CD4-positive, alpha-beta T cell (primary cell): Measurements from ENCODE around the gene NOS1. TPM values are rescaled to one million over a fixed set of nuclear protein-coding genes. Genes with fewer than 3 reads are reported as not detected.

Experiments
- ATAC-seq: fragments of 200-7000 bp; cut with Tn5 transposase; one replicate; pipeline ENCODE4 v1.10.0; 2022; ENCODE audit warnings: mild to moderate bottlenecking; ENCODE audit not compliant: poor library complexity
- CTCF ChIA-PET: fragments of 350-600 bp; sonication (Branson Sonifier 250); formaldehyde crosslinking; loops from one replicate; lab custom pipeline; 2021; ENCODE audit warnings: antibody characterized with exemption, inconsistent platforms; lab: Charles Lee
- POLR2A ChIA-PET: fragments of 350-600 bp; sonication (Branson Sonifier 250); formaldehyde crosslinking; loops from one replicate; lab custom pipeline; 2021; ENCODE audit warnings: antibody characterized with exemption, inconsistent platforms; lab: Charles Lee
- DNase-seq, 14 experiments: peaks; one replicate each; pipeline ENCODE4 v3.0.0-alpha.2; 2013 to 2020; ENCODE audit warnings: mixed read lengths in 2 of 14
- H3K27ac ChIP-seq, 2 donors: one replicate each; pipeline versions ENCODE4 v1.5.1 to v1.7.0; 2013; ENCODE audit warnings: low read length in 2 of 2, low read depth in 1 of 2, mild to moderate bottlenecking in 1 of 2
- H3K27me3 ChIP-seq, 2 experiments: 1 replicate in 1 of 2; 2 replicates in 1 of 2; pipeline versions ENCODE4 v1.6.1 to v1.7.0; 2013; ENCODE audit warnings: low read length in 2 of 2, control low read depth in 1 of 2, mild to moderate bottlenecking in 1 of 2, moderate library complexity in 1 of 2; ENCODE audit not compliant: insufficient read depth in 2 of 2, control insufficient read depth in 1 of 2
- H3K36me3 ChIP-seq: one replicate; pipeline ENCODE4 v1.6.1; 2013; ENCODE audit warnings: low read length, control low read depth; ENCODE audit not compliant: insufficient read depth
- H3K4me1 ChIP-seq: one replicate; pipeline ENCODE4 v1.6.1; 2013; ENCODE audit warnings: low read length, control low read depth; ENCODE audit not compliant: insufficient read depth
- H3K4me3 ChIP-seq: one replicate; pipeline ENCODE4 v1.5.1; 2013; ENCODE audit warnings: mild to moderate bottlenecking, low read length, moderate library complexity
- H3K9me3 ChIP-seq, 2 experiments: 1 replicate in 1 of 2; 2 replicates in 1 of 2; pipeline versions ENCODE4 v1.6.1 to v1.7.0; 2013; ENCODE audit warnings: low read length in 2 of 2, mild to moderate bottlenecking in 2 of 2, control low read depth in 1 of 2, moderate library complexity in 1 of 2; ENCODE audit not compliant: control insufficient read depth in 1 of 2, insufficient read depth in 1 of 2
- H3K27ac Mint-ChIP-seq: one replicate; pipeline ENCODE4 v1.8.0; 2020; ENCODE audit warnings: mixed read lengths
- H3K27me3 Mint-ChIP-seq: one replicate; pipeline ENCODE4 v1.8.0; 2021; ENCODE audit warnings: mixed read lengths
- H3K36me3 Mint-ChIP-seq: one replicate; pipeline ENCODE4 v1.8.0; 2021; ENCODE audit warnings: low read depth, mixed read lengths
- H3K4me1 Mint-ChIP-seq: one replicate; pipeline ENCODE4 v1.8.0; 2021; ENCODE audit warnings: low read depth, mixed read lengths
- H3K4me3 Mint-ChIP-seq: one replicate; pipeline ENCODE4 v1.8.0; 2020; ENCODE audit warnings: mild to moderate bottlenecking, mixed read lengths
- H3K9me3 Mint-ChIP-seq: one replicate; pipeline ENCODE4 v1.8.0; 2020; ENCODE audit warnings: mixed read lengths
- CTCF ChIP-seq: fragments of 200-600 bp; IDR thresholded peaks from one replicate; pipeline ENCODE4 v1.8.0; 2022; ENCODE audit warnings: antibody characterized with exemption, mild to moderate bottlenecking
- intact Hi-C, 2 experiments: fragments of 100-400 bp; cut with DNase I in 1 of 2; cut with micrococcal nuclease in 1 of 2; formaldehyde crosslinking; loops; one replicate each; pipeline versions ENCODE4 v1.15.1 to v1.9.0; 2023 to 2025; cut with DNase I, micrococcal nuclease
- total RNA-seq, 174 experiments: library from RNA in 2 of 174; stranded (reverse) in 2 of 174; gene quantifications; one replicate each; pipeline ENCODE4 v1.2.3 and lab custom pipeline; 2021 to 2026

The NOS1 gene
- total RNA-seq, 2 experiments from 2014 or later: not detected

- ChIA-PET POLR2A (no interaction called here), CTCF (no interaction called here)
- no peak overlapping the region for H3K27ac Mint-ChIP-seq
- H3K27ac ChIP-seq: no peak overlapping the region
- no peak overlapping the region for H3K4me3 ChIP-seq
- H3K4me1 ChIP-seq: no peaks in the 10 kb centered on the region
- peaks cover 24% of the 10 kb centered on the region for H3K27me3 Mint-ChIP-seq
- no peaks in the 10 kb centered on the region for H3K36me3 Mint-ChIP-seq
- DNase-seq (no peak), ATAC-seq (no peak)
- no peak for TF ChIP-seq CTCF
- H3K4me1 Mint-ChIP-seq: no peaks in the 10 kb centered on the region
- H3K4me3 Mint-ChIP-seq: no peak overlapping the region
- intact Hi-C loops: no loop called here
- no peaks in the 10 kb centered on the region for H3K9me3 ChIP-seq
- no peaks in the 10 kb centered on the region for H3K9me3 Mint-ChIP-seq
- no peaks in the 10 kb centered on the region for H3K36me3 ChIP-seq
- peaks cover 3 to 6% of the 10 kb centered on the region in 2 experiments for H3K27me3 ChIP-seq
These were observed 144.7 kb downstream of the NOS1 start for GRCh38 chr12:117216686-117217085.

- H3K27me3 ChIP-seq: no peaks in the 10 kb centered on the region
- H3K4me3 ChIP-seq: no peak overlapping the region
- H3K27ac Mint-ChIP-seq: no peak overlapping the region
- H3K9me3 ChIP-seq: no peaks in the 10 kb centered on the region
- no peak overlapping the region for H3K4me3 Mint-ChIP-seq
- H3K4me1 Mint-ChIP-seq: no peaks in the 10 kb centered on the region
- TF ChIP-seq CTCF: no peak
- no peak for ATAC-seq
- H3K36me3 ChIP-seq: no peaks in the 10 kb centered on the region
- H3K27ac ChIP-seq: no peak overlapping the region
- ChIA-PET CTCF (no interaction called here), POLR2A (no interaction called here)
- no peak for DNase-seq
- no peaks in the 10 kb centered on the region for H3K9me3 Mint-ChIP-seq
- H3K4me1 ChIP-seq: no peaks in the 10 kb centered on the region
- H3K27me3 Mint-ChIP-seq: peaks cover 30% of the 10 kb centered on the region
- intact Hi-C loops: loop anchor here (5.0 kb wide), 1 partner anchor 373 kb away; no protein-coding TSS in a partner anchor
- H3K36me3 Mint-ChIP-seq: no peaks in the 10 kb centered on the region
These were observed 146.6 kb downstream of the NOS1 start for GRCh38 chr12:117214797-117215196.

- Mint-ChIP-seq H3K4me3 (no peak overlapping the region), H3K4me1 (no peaks in the 10 kb centered on the region), H3K27me3 (peaks cover 35% of the 10 kb centered on the region), H3K9me3 (no peaks in the 10 kb centered on the region), H3K36me3 (no peaks in the 10 kb centered on the region), H3K27ac (no peak overlapping the region)
- ATAC-seq: no peak
- Histone ChIP-seq H3K36me3 (no peaks in the 10 kb centered on the region), H3K4me3 (no peak overlapping the region), H3K27ac (no peak overlapping the region), H3K27me3 (no peaks in the 10 kb centered on the region), H3K9me3 (no peaks in the 10 kb centered on the region), H3K4me1 (no peaks in the 10 kb centered on the region)
- ChIA-PET CTCF (interaction anchor here (1.4 kb wide), 1 partner anchor 624 kb away, joined by 4 read pairs; no protein-coding TSS in a partner anchor), POLR2A (no interaction called here)
- intact Hi-C loops: loop anchor here (5.0 kb wide), 1 partner anchor 374 kb away; no protein-coding TSS in a partner anchor
- TF ChIP-seq CTCF: no peak
- DNase-seq: no peak
These were observed 148.1 kb downstream of the NOS1 start for GRCh38 chr12:117213295-117213808.
